ENCODE data around the gene ARX. TPM values are rescaled to one million over a fixed set of nuclear protein-coding genes. Genes with fewer than 3 reads are reported as not detected.

ARX gene
- total RNA-seq, 1 donor from 2014 or later, result not detected

DNA sequence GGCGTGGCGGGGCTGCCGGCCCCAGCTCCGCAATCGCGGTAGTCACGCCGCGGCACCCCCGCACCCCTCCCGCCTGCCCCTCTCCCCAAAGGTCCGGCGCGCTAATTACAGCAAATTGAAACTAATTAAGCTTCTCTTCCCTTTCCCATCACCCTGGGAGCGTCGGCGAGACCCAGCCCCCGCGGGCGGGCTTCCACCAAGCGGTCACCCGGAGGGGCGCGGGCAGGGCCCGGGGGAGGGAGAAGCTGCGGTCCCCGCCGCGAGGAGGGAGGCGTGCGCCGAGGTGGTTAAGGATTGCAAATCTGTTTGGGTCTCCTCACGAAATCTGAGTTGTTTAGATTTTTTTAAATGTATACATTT lies 13.1 kb downstream of the ARX start:
- intact Hi-C loops (cut with micrococcal nuclease), result loop anchor here (1.0 to 5.0 kb wide), 3 partner anchors 11 to 165 kb away; no protein-coding TSS in a partner anchor

DNA sequence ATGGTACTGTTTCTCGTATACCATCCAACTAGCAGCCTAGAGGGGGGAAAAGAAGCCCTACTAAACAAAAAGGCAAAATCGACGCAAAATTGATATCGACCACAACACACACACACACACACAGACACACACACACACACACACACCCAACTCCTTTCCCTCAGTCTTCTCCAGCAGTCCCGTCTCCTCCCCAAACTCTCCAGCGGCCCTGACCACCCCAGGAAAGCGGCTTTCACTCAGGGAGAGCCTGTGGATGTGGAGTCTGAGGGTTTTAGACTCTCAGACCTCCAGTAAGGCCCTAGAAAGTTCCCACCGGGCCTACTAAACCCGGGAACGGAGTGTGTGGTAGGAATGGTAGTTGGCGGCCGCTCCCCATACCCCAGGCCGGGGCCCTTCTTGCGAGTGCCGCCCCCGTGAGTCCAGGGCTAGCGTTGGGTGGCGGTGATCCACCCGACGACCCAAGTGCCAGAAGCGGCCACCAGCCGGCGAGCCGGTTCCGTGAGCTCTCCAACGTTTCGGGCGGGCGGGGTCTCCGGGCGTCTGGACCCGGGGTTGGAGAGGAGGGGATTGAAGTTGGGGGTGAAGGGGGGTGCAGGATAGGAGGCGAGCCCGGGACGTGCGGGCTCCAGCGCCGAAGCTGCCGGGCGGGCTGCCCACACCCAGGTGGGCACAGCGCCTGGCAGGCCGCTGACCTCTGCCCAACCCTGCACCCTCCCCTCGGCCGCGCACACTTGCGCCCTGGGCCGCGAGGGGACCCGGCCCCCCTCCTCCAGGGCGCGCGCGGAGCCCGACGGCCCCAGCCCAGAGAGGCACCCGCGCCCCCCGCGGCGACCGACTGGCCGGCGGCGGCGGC lies 13.7 kb downstream of the ARX start:
- intact Hi-C loops (cut with micrococcal nuclease), result loop anchor here (2.0 to 5.0 kb wide), 2 partner anchors 19 to 165 kb away; no protein-coding TSS in a partner anchor

DNA sequence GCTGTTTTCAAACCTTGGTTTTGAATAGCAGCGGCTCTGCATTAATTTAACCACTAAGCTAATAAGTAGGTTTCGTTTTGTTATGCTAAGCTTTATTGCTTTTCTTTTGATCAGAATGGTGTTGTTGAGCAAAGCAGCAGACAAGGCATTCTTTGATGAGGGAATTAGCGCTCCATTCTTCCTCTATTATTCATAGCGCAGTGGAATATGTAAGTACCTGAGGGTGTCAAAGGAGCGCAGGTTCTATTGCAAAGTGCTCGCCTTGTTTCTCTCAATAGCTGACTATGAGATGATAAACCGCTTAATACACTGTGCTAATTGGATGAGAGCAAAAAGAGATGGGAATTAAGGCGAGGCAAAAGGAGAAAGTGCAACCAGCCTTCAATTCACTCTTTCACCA lies 16.3 kb downstream of the ARX start:
- intact Hi-C loops (cut with micrococcal nuclease), result no loop called here

DNA sequence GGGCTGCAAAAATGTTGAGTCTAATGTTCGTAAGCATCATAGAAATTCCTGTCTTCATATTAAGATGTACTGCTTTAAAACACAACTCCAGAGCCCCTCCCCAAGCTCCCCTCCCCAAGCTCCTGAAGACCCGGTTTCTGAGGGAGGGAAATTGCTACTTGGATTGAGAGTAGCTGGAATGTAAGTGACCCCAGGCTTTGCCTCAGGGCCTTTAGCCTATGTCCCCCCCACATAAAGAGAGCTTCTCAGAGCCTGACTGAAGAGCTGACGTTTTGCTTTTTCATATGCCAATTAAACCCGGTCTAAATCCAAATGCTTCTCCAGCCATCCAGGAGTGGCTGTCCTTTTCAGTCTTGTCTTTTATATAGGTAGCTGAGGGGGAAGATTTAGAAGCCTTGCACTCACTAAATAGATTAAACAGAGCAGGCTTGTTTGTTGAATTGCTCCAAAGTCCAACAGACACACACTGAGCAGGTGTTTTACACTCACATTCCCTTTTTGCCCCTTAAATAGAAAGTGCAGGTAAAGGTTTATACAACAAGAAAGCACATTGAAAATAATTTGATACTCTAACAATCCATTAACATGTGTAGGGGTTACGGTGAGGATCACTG lies 19.6 kb downstream of the ARX start:
- intact Hi-C loops (cut with micrococcal nuclease), result no loop called here

DNA sequence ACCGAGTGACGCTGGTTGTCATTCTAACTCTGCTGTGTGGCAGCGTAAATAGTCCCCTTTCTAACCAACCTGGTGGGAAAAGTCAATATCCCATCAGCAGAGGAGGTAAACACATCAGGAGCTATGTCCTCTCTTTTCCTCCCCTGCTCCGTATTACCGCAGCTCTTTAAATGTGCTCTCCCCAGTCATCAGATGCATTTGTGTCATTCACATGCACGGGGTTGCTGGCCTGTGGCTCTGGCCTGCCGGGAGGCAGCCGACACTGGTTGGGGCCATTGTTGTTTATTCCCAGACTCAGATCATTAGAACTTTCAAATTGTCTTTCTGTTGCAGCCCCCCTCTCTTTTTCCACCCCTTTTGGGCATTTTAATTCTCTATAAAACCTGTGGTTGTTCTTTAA lies 21.9 kb downstream of the ARX start:
- intact Hi-C loops (cut with micrococcal nuclease), result no loop called here

DNA sequence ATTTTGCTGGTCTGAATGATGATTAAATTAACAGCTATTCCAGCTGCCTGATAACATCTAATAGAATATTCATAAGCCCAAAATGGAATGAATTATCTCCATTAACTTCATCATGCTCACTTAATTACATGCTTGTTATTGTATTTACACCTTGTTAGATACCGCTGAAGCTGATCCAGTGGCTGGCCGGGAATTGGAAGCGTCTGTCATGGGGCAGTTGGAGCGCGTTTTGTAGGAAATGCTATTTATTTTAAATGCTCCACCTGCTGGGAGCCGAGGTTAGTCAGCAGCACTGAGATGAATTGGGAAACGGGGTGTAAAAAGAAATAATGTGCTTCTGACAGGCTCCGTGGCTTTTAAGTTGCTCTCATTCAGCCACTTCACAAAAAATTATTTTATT lies 25.2 kb downstream of the ARX start:
- intact Hi-C loops (cut with micrococcal nuclease), result no loop called here

DNA sequence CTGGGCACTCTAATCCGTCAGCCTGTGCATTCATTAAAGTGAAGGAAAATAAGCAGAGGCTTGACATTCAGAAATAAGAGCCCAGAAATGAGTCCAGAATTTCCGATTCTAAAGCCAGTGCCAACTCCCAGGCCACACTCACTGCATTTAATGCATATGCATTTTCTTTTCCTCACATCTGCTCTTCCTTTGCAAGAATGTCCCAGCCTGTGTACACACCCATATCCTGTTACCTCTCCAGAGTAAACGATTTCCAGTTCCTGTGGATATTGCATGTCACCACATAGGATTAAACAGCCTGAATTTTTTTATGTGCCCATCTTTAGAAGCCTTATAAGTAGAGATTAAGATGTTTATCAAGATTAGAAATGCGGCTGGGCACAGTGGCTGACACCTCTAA lies 27.5 kb downstream of the ARX start:
- intact Hi-C loops (cut with micrococcal nuclease), result no loop called here

DNA sequence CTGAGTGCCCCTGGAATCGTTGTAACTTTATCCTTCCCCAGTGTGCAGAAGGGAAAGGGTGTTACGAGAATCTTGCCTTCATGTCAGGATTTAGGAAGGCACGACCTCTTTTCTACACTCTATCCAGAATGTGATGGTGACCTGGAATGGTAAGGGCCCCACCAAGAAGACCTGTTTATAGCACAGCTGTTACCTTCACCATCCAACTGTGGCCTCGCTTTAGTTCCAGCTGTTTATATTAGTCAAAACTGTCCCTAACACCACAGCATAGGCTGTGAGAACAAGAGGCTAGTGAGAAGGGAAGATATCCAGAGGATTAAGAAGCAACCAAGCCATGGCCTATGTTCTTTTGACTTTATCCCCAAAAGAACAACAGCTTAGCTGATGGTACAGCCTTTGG lies 28.0 kb downstream of the ARX start:
- intact Hi-C loops (cut with micrococcal nuclease), result no loop called here

DNA sequence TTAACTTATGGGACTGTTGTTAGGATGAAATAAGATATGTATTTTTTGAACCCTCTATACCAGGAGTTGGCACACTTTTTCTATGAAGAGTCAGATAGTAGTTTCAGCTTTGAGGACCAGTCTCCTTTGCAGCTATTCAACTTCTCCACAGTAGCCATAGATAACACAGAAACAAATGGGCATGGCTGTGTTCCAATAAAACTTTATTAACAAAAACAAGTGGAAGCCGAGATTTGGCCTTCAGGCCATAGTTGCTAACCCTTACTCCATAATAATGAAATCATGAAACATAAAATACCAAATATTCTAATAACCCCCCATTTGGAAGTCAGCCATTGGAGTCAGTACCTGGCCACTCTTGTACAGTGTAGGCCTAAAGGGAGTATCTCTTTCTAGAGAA lies 30.6 kb downstream of the ARX start:
- intact Hi-C loops (cut with micrococcal nuclease), result no loop called here

DNA sequence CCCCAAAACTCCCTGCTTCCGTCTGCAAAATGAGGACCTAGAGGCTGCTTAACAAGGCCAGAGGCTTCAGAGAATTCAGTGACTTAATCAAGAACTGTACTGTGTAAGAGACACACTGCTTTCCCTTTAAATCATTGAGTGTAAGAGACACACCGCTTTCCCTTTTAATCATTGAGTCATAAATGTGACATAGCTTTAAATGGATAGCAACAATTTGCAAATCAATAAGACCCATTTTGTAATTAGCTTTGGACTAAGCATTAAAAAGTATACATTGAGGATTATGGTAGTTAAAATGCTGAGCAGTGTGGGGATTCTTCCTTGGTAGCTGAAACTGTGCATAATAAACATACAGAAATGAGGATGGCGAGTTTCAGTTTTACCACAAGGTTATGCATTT lies 31.8 kb downstream of the ARX start:
- intact Hi-C loops (cut with micrococcal nuclease), result no loop called here

DNA sequence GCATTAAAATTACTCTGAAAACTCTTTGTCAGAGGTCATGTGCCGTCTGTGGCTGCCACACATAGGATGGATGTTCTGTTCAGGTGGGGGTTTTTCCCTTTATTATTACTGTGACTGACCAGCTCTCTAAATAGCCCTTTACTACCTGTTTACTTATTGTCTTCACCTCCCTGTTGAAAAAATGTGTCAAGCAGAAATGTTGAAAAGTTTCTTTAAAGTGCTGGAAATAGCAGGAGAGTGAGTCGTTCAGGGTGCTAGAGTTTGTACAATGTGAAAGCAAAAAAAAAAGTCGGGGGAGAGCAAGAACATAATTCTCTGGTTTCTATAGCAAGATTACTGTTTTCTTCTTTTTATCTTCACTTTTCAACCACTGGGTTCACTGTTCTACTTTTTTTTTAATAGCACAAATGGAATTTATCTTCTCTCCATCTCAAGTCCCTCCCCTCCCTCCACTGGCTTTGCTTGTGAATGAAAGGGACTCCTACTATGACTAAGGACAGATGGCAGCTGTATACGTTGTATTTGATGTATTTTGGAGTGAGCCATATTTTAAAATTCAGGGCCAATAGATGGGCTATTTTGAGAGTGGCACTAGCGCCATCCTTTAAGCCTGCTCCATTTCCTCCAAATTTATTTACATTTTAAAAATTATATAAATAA lies 33.3 kb downstream of the ARX start:
- intact Hi-C loops (cut with micrococcal nuclease), result no loop called here

DNA sequence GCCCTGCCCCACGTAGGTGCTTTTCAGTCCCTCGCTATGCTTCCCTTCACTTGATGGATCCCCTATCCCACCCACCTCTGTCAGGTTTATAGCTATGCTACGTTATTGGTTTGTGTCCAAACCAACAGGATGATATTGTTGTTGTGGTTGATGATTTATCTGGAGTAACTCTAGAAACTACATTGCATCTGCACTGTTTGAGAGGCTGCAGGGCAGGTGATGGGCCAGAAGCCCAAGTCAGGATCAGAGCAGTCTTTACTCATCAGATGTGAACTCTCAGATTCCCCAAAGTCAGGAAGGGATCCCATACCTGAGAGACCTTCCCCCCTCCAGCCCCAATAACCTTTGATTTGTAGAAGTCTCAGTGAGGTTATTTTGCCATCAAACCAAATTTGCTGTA lies 34.7 kb downstream of the ARX start:
- intact Hi-C loops (cut with micrococcal nuclease), result no loop called here

DNA sequence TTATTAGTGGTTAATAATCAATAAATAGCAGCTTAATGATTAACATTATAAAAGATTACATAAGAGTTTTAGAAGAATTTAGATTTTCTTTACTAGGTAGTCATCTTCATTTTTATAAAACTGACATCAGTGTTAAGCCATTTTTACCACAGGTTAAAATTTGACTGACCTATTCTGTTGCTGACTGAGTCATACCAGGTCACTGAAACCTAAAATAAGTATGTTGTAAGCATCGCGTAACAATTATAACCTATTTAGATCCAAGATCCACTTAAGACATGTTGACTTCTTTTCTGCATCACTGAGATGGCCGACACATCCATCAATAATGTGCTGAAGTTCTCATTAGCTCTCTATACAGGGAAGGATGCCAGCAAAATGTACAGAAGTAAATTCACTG lies 36.7 kb downstream of the ARX start:
- intact Hi-C loops (cut with micrococcal nuclease), result no loop called here

DNA sequence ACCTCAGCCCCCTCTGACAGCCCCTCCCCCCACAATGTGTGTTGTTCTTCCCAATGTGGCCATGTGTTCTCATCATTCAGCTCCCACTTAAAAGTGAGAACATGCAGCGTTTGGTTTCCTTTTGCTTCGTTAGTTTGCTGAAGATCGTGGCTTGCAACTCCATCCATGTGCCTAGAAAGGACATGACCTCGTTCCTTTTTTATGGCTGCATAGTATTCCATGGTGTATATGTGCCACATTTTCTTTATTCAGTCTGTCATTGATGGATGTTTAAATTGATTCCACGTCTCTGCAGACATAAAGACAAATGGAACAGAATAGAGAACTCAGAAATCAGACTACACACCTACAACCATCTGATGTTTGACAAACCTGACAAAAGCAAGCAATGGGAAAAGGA lies 46.0 kb downstream of the ARX start:
- intact Hi-C loops (cut with micrococcal nuclease), result no loop called here

DNA sequence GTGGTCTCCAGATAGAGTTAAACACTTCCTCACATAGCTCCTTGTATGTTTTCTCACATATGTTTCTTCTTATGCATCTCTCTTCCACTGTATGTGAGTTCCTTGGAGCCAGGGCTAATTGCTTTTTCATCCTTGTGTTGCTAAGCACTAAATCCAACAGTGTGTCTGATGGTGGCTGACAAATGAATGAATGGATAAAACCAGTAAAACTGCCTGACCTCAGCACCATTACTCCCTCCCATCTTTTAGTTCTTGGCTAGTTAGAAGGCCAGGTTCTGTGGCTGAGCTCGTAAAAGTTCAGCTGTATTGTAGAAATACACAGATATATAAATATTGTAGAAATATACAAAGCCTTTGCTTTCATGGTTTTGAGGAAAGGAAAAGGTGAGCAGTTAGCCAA lies 50.4 kb downstream of the ARX start:
- intact Hi-C loops (cut with micrococcal nuclease), result no loop called here

DNA sequence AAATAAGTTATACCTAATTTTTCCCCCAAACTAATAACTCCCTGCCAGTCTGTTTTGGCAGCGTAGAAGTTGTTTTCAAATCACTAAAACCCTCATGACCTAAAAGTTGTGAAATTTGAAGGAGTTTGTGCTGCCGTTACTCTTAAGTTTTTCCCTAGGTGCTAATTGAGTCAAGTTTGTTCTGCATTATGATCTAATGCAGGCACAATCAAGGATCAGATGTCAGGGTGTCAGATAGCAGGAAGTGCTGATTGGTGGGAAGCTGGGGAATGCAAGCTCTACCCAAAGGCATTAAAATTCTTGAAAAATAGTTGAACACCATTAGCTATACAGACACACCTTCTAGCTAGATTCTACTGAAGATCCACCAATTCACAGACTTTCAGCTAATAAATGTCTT lies 51.9 kb downstream of the ARX start:
- intact Hi-C loops (cut with micrococcal nuclease), result no loop called here

DNA sequence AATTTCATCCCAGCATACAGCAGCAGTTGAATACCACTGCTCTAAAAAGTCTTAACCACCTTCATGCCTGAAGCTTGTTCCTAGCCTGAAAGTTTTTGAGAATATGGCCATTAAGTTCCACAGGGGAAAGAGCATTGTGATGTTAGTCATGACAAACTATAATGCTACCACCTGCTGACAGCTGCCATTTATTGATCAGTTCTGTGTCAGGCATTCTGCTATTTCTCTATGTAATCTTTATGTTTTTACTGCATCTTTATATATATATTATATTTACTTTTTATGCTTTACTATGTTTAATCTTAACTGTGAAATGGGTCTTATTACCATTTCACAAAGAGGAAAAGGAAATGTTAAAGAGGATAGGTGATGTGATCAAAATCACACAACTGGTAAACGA lies 54.0 kb downstream of the ARX start:
- intact Hi-C loops (cut with micrococcal nuclease), result no loop called here

DNA sequence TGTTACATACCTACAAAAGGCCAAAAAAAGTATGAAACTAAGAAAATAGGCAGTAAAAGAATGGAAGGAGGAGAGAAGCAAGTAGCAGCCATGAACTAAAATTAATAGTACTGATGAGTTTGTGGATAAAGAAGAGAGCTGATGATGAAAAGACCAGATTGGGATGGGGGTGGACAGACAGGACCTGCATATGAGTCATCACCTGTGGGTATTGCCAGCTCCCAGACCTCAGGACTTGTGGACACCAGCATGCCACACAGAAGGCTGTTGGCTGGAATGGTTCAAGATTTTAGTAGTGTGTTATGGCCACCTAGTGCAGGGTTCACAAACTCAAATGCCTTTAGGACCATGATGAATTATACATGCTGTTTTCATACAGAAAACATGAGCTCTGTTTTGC lies 58.9 kb downstream of the ARX start:
- intact Hi-C loops (cut with micrococcal nuclease), result no loop called here

DNA sequence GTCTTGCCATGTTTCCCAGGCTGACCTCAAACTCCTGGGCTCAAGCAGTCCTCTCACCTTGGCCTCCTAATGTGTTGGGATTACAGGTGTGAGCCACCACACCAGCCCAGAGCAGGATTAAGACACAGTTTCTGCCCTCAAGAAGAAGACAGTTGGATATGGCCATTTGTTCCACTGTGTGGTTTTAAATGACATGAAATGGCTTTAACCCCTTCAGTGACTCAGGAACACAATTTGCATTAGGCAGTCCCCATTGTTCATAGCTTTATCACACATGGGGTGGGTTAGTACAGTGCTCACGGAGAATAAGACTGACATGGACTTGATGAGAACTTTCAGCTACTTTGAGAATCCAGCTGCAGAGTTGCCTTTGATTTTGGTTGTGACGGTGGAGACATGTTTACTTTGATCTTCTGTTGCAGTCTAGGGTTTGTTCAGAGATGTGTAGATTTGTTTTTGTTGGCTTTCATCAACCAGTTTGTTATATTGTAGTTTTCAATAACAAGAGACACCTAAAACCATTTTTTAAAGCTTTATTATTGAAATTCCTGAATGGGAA lies 60.3 kb downstream of the ARX start:
- intact Hi-C loops (cut with micrococcal nuclease), result no loop called here

DNA sequence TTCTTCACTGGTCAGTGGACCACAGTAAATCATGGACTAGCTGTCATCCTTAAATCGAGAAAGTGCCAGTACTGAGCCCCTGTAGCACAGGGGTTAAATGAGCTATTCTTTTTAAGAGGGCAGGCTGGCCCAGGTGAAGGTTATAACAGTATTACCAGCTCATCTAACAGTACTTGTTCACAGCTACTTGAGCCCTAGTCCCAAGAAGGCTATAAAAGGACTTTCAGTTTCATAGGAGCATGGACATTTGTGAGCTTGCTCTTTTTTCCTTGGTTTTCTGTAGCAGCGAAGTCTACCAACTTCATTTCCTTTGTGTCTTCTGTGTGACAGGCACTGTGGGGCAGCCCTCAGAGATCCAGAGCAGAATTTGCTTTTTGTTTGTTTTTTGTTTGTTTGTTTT lies 61.0 kb downstream of the ARX start:
- intact Hi-C loops (cut with micrococcal nuclease), result no loop called here
